Glomerular endothelial cell (primary cell): ENCODE measurements around the gene SNRPN. TPM values are rescaled to one million over a fixed set of nuclear protein-coding genes. Genes with fewer than 3 reads are reported as not detected.
A peak's percentile ranks its signal among the peaks of the same experiment; 100 is the strongest.
"Not testable (repeated sequence)": the region's sequence is repeated elsewhere in the genome, so short reads cannot be mapped to it uniquely, and the experiment has no call there.

ENCODE experiments used
- DNase-seq: peaks from one replicate; pipeline ENCODE4 v3.0.0-alpha.2; 2011; ENCODE audit warnings: low read depth, low spot score; ENCODE audit errors: extremely low read depth
- total RNA-seq: library from RNA; depleted of rRNA; stranded (reverse); fragments of >200 nt; gene quantifications from 2 replicates; pipeline ENCODE4 v1.2.3, GENCODE V29; 2015

The SNRPN gene
- total RNA-seq, 1 donor from 2014 or later: 86.8 TPM

DNA sequence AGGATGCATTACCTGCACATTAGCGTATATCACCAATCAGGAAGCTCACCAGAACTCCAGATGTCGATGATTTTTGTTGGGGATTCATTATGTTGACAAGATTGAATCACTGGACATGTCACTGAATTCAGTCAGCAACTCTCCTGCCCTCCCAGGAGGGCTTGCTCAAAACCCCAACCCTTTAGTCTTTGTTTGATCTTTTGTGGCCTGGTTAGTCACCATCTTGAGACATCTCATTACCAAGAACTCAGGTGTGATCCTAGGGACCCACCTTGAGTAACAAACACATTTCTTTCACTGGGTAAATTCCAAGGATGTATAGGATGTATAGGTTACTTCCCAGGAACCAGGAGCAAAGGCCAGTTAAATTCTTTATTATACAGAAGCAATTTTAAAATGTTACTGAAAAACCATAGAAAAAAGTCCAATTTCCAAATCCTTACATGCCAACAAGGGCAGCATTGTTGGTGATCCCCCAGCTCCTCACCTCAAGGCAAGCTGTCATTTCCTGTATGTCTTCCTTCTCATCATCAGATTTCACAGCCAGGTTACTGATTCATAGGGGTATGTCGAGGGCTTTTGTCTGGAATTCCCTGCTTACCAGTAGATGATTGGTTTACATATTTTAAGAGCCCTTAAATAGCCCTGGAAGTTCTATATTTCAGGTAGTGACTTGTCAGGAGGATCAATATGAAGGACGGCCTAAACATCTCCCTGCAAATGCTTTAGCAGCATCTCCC lies 11.7 kb downstream of the SNRPN start:
- DNase-seq: no peak

- no peak for DNase-seq
These were observed 16.3 kb downstream of the SNRPN start for GRCh38 chr15:24971052-24971451.

DNA sequence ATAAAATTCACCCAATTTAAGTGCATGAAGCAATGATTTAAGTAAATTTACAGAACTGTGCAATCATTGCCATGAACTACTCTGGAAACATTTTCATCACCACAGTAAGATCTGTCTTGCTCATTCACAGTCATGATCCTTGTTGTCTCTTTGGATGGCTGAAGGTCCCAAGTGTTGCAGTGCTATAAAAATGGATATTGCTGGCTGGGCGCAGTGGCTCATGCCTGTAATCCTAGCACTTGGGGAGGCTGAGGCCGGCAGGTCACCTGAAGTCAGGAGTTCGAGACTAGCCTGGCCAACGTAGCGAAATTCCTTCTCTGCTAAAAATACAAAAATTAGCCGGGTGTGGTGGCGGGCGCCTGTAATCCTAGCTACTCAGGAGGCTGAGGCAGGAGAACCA lies 17.0 kb downstream of the SNRPN start:
- DNase-seq: no peak

DNA sequence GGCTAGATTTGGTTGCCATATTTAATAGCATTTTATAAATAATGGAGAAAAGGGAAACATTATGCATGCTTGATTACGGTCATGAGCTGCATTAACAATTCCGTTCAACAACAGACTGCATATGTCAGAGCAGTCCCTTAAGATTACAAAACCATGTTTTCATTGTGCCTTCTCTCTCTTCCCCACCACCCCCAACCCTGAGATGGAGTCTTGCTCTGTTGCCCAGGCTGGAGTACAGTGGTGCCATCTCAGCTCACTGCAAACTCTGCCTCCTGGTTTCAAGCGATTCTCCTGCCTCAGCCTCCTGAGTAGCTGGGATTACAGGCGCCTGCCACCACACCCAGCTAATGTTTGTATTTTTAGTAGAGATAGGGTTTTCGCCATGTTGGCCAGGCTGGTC lies 17.9 kb downstream of the SNRPN start:
- DNase-seq: not testable (repeated sequence)

- no peak for DNase-seq
These were observed 22.1 kb downstream of the SNRPN start for GRCh38 chr15:24976932-24977331.

DNA sequence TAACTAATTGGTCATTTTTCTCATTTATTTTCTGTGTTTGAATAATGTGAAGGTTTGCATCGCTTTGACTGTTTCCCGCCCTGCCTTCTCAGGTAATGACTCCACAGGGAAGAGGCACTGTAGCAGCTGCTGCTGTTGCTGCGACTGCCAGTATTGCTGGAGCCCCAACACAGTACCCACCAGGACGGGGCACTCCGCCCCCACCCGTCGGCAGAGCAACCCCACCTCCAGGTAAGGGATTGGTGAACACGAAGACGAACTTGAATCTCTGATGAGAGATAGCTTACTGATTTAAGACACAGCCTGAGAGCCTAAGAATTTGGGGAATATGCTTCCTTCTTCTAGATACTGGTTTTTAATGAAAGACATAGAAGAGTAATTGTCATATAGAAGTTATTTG lies 22.9 kb downstream of the SNRPN start:
- DNase-seq: no peak

DNA sequence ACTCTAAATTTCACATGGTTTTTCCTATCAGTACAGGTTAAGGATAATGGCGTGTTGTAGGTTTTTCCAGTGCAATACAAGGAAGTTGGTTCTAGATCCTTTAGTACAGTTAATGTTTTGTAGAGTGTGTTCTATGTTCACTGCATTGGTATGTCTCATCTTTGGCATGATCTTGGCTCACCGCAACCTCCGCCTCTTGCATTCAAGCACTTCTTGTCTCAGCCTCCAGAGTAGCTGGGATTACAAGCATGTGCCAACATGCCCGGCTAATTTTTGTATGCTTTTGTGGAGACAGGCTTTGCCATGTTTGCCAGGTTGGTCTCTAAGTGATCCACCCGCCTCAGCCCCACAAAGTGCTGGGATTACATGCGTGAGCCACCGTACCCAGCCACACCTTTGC lies 30.4 kb downstream of the SNRPN start:
- no peak for DNase-seq

DNA sequence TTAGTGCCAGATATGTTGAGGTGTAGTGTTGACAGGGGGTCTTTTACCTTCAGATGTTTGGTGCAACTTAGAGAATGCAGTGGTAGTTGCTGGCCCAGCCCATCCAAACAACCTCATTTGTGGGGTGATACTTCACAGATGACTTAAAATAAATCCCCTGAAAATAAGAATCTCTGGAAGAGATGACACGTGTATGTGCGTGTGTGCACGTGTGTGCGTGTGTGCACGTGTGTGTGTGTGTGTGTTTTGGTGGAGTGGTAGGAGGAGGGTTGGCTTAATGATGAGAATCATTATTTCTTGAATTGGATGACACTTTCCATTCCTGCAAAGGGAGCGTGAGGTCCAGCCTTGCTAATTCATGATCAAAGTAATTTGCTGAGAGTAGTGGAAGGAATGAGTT lies 31.9 kb downstream of the SNRPN start:
- no peak for DNase-seq

DNA sequence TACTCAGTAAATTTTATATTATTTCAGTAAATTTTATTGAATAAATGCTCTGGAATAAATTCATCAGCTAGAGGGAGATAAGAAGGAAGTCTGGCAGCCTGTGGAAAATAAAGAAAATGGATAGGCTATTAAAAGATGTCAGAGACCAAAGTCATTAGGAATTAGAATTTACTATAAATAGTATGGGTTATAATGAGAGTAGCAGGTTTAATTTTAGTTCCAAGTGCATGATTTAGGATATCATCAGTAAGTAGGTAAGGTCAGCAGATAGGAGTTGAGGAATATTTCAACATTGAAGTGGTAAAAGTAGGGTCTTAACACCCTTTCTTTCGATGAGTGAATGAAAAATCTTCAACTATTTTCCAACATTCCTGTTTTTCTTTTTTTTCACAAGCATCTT lies 64.6 kb downstream of the SNRPN start:
- DNase-seq: no peak

DNA sequence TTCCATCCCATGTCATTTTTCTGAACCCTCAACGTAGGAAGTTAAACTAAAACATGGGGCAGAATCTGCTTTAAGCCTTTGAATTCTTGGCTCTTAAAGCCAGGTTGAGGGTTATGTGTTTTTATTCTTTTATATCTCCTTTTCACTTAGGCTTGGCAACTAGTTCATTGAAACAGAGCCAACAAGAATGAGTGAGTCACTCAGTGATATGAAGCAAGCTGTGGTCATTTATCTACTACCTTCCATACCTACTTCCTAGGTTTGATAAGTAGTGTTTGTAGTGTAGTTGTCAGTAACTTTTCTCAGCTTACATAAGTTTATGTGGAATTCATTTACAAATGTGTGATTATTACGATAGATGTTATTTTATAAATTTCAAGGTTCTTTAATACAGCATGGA lies 67.4 kb downstream of the SNRPN start:
- DNase-seq: peak; percentile 9

Other genes starting within 250 kb of the SNRPN start
- 2.6 and 2.8 TPM in 2 replicates for gene SNURF, start within 50 bp of the SNRPN start, total RNA-seq